ENCODE measurements around the gene SAMD9L. TPM values are rescaled to one million over a fixed set of nuclear protein-coding genes. Genes with fewer than 3 reads are reported as not detected.

The SAMD9L gene
- total RNA-seq, 1 experiment from 2014 or later, result not detected

- TF ChIP-seq, protein P1, sequence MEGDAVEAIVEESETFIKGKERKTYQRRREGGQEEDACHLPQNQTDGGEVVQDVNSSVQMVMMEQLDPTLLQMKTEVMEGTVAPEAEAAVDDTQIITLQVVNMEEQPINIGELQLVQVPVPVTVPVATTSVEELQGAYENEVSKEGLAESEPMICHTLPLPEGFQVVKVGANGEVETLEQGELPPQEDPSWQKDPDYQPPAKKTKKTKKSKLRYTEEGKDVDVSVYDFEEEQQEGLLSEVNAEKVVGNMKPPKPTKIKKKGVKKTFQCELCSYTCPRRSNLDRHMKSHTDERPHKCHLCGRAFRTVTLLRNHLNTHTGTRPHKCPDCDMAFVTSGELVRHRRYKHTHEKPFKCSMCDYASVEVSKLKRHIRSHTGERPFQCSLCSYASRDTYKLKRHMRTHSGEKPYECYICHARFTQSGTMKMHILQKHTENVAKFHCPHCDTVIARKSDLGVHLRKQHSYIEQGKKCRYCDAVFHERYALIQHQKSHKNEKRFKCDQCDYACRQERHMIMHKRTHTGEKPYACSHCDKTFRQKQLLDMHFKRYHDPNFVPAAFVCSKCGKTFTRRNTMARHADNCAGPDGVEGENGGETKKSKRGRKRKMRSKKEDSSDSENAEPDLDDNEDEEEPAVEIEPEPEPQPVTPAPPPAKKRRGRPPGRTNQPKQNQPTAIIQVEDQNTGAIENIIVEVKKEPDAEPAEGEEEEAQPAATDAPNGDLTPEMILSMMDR (conservative IDR thresholded peaks at IDR 0.05), result no peak
These were observed 9.6 kb downstream of the SAMD9L start for GRCh38 chr7:93138576-93138975.

More at GRCh38 chr7:93138576-93138975, 9.6 kb downstream of the SAMD9L start:
- Histone ChIP-seq H2AFZ (ENCODE audit: low read length) (no peak overlapping the region), H3K27ac (ENCODE audit: insufficient read length, low read depth, low read length) (no peak overlapping the region), H2AK5ac (ENCODE audit: insufficient read length, low read length) (no peak overlapping the region), H4K5ac (ENCODE audit: insufficient read length, low read depth, low read length) (no peak overlapping the region), H2BK120ac (ENCODE audit: low read depth, low read length, poor library complexity, severe bottlenecking) (no peak overlapping the region), H3K27me3 (ENCODE audit: insufficient read depth, low read length) (no peaks in the 10 kb centered on the region), H3K4ac (ENCODE audit: low read depth, low read length) (no peak overlapping the region), H3K56ac (ENCODE audit: insufficient read length, low read depth, low read length) (no peak overlapping the region), H4K91ac (ENCODE audit: insufficient read length, low read depth, low read length) (no peak overlapping the region), H2BK15ac (ENCODE audit: low read depth, low read length) (no peak overlapping the region), H2BK20ac (ENCODE audit: low read depth, low read length, poor library complexity, severe bottlenecking) (no peak overlapping the region), H3K79me1 (ENCODE audit: insufficient read depth, low read depth, low read length, poor library complexity, severe bottlenecking) (no peaks in the 10 kb centered on the region), H3K23me2 (ENCODE audit: insufficient read length, low read depth, low read length, poor library complexity, severe bottlenecking) (no peaks in the 10 kb centered on the region), H3K9me3 (ENCODE audit: control insufficient read depth, low read depth, low read length) (no peaks in the 10 kb centered on the region), H3K9ac (ENCODE audit: extremely low read depth, insufficient read length, low read length) (no peak overlapping the region), H3K4me1 (ENCODE audit: insufficient read depth, low read length) (no peaks in the 10 kb centered on the region), H4K8ac (replicated peaks; ENCODE audit: insufficient read length, low read depth, low read length) (no peak overlapping the region), H2BK12ac (ENCODE audit: insufficient read length, low read depth, low read length) (no peak overlapping the region), H3K23ac (ENCODE audit: insufficient read length, low read depth, low read length) (no peak overlapping the region), H3T11ph (ENCODE audit: low read length) (no peak overlapping the region), H3K4me2 (ENCODE audit: insufficient read depth, insufficient read length, low read length) (no peak overlapping the region), H2BK5ac (ENCODE audit: insufficient read length, low read length) (no peak overlapping the region), H3K14ac (ENCODE audit: insufficient read depth, low read length) (no peak overlapping the region), H4K20me1 (ENCODE audit: control insufficient read depth, insufficient read depth, insufficient read length) (no peaks in the 10 kb centered on the region), H3K18ac (ENCODE audit: insufficient read length, low read depth, low read length) (no peak overlapping the region), H3K79me2 (ENCODE audit: insufficient read depth, low read length) (no peaks in the 10 kb centered on the region)
- H3K9me3 Mint-ChIP-seq, result no peaks in the 10 kb centered on the region
- no peaks in the 10 kb centered on the region for H3K36me3 Mint-ChIP-seq (ENCODE audit: insufficient read depth in 1 of 3, low read depth in 3 of 3)
- H3K27me3 Mint-ChIP-seq (ENCODE audit: low read depth), result peaks cover 17% of the 10 kb centered on the region
- no peaks in the 10 kb centered on the region for H3K4me1 Mint-ChIP-seq
- no CpG with 5 or more reads among the region's 4 CpGs for WGBS (ENCODE audit: extremely low coverage, insufficient read length, low lambda C conversion rate)
- H3K4me3 Mint-ChIP-seq, result no peak overlapping the region
- H3K27ac Mint-ChIP-seq, result no peak overlapping the region
- DNase-seq, result no peak
